K562 (cell line): ENCODE results near the gene PRMT7. TPM values are rescaled to one million over a fixed set of nuclear protein-coding genes. Genes with fewer than 3 reads are reported as not detected.

Source experiments
- BHLHE40 ChIP-seq: IDR thresholded peaks from 2 replicates; pipeline ENCODE4 v1.6.1; 2011; ENCODE audit warnings: low read length, improper control_type of control experiment
- CBFA2T3 ChIP-seq: fragments of 450-650 bp; IDR thresholded peaks from 2 replicates; pipeline ENCODE4 v1.6.1; 2017
- HES1 ChIP-seq: fragments of 450-650 bp; IDR thresholded peaks from 2 replicates; pipeline ENCODE4 v1.6.1; 2016; ENCODE audit warnings: low read depth, mild to moderate bottlenecking, moderate library complexity
- MNT ChIP-seq, 2 experiments: fragments of 450-650 bp; conservative IDR thresholded peaks; 2 replicates each; pipeline ENCODE4 v1.6.1; 2017; ENCODE audit warnings: mild to moderate bottlenecking in 2 of 2, moderate library complexity in 2 of 2
- PKNOX1 ChIP-seq: fragments of 450-650 bp; IDR thresholded peaks from 2 replicates; pipeline ENCODE4 v1.6.1; 2016
- SMARCA4 ChIP-seq: fragments of 450-650 bp; IDR thresholded peaks from 2 replicates; pipeline ENCODE4 v1.6.1; 2016
- SOX6 ChIP-seq: fragments of 450-650 bp; IDR thresholded peaks from 2 replicates; pipeline ENCODE4 v1.6.1; 2014; ENCODE audit warnings: mild to moderate bottlenecking
- polyA plus RNA-seq, 8 experiments: library from polyadenylated mRNA; depleted of rRNA in 4 of 8; stranded (reverse) in 5 of 8; unstranded in 3 of 8; fragments of >200 nt; fragmentation: Nextera tagmentation in 2 of 8; fragmentation: Illumina TruSeq in 1 of 8; extraction: Ambion mirVana in 2 of 8; extraction: Trizol in 1 of 8; gene quantifications; 2 replicates each; pipeline versions ENCODE4 v1.2.1 to v1.2.3, GENCODE V29; 2011 to 2014; ENCODE audit warnings: inconsistent platforms in 1 of 8, missing spikeins in 1 of 8
- total RNA-seq, 7 experiments: library from RNA; depleted of rRNA in 6 of 7; stranded (reverse); fragments of >200 nt in 6 of 7; fragmentation: Illumina TruSeq in 2 of 7; extraction: Trizol in 2 of 7; gene quantifications; 2 replicates each; pipeline versions ENCODE4 v1.2.1 to v1.2.3, GENCODE V29; 2011 to 2021; ENCODE audit warnings: low replicate concordance in 1 of 7
- TF ChIP-seq, protein P1 (sequence below), 2 experiments: IDR thresholded peaks; 2 replicates each; pipeline ENCODE4 v1.6.1; 2011; ENCODE audit warnings: borderline replicate concordance in 1 of 2, control low read depth in 1 of 2, low read depth in 1 of 2, low read length in 1 of 2, mild to moderate bottlenecking in 1 of 2, mixed read lengths in 1 of 2, moderate library complexity in 1 of 2; ENCODE audit not compliant: insufficient read depth in 1 of 2, insufficient read length in 1 of 2, poor library complexity in 1 of 2, severe bottlenecking in 1 of 2; ENCODE audit errors: extremely low read depth in 1 of 2
- TF ChIP-seq, protein P2 (sequence below): fragments of 450-650 bp; IDR thresholded peaks from 2 replicates; pipeline ENCODE4 v1.6.1; 2016; ENCODE audit warnings: borderline replicate concordance

The PRMT7 gene
- total and polyA plus RNA-seq, 9 of the 15 experiments (the other 6 are each of a cell fraction or from before 2014, with no cell fraction given): 6.4 to 88.8 (median 73.1) TPM

GRCh38 chr16:68344252-68344651 lies 33.4 kb downstream of the PRMT7 start (continued):
- TF ChIP-seq HES1 (0 out of 2 replicates have a peak, but pooled peaks have one; percentile 24), SMARCA4 (peak; percentile 66), MNT (conservative IDR thresholded peaks at IDR 0.05) (peak in 1 of 2 experiments; percentile 47; a peak in 1 of 4 replicates), PKNOX1 (peak; percentile 39), SOX6 (peak; percentile 56), CBFA2T3 (peak; percentile 31; the same call in 1 of the 2 replicates), BHLHE40 (0 out of 2 replicates have a peak, but pooled peaks have one; percentile 25)
- TF ChIP-seq, protein P1, sequence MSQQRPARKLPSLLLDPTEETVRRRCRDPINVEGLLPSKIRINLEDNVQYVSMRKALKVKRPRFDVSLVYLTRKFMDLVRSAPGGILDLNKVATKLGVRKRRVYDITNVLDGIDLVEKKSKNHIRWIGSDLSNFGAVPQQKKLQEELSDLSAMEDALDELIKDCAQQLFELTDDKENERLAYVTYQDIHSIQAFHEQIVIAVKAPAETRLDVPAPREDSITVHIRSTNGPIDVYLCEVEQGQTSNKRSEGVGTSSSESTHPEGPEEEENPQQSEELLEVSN (IDR thresholded peaks at IDR 0.05; ENCODE audit: borderline replicate concordance in 1 of 2, extremely low read depth in 1 of 2, insufficient read depth in 1 of 2, insufficient read length in 1 of 2, low read depth in 1 of 2, low read length in 1 of 2, poor library complexity in 1 of 2, severe bottlenecking in 1 of 2): peak in 1 of 2 experiments; percentile 30
- TF ChIP-seq, protein P2, sequence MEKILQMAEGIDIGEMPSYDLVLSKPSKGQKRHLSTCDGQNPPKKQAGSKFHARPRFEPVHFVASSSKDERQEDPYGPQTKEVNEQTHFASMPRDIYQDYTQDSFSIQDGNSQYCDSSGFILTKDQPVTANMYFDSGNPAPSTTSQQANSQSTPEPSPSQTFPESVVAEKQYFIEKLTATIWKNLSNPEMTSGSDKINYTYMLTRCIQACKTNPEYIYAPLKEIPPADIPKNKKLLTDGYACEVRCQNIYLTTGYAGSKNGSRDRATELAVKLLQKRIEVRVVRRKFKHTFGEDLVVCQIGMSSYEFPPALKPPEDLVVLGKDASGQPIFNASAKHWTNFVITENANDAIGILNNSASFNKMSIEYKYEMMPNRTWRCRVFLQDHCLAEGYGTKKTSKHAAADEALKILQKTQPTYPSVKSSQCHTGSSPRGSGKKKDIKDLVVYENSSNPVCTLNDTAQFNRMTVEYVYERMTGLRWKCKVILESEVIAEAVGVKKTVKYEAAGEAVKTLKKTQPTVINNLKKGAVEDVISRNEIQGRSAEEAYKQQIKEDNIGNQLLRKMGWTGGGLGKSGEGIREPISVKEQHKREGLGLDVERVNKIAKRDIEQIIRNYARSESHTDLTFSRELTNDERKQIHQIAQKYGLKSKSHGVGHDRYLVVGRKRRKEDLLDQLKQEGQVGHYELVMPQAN: 0 out of 2 replicates have a peak, but pooled peaks have one; percentile 26
